Measurements from ENCODE around the gene PSMF1. TPM values are rescaled to one million over a fixed set of nuclear protein-coding genes. Genes with fewer than 3 reads are reported as not detected.

The PSMF1 gene
- total RNA-seq, 1 donor from 2014 or later, result 142 TPM

DNA sequence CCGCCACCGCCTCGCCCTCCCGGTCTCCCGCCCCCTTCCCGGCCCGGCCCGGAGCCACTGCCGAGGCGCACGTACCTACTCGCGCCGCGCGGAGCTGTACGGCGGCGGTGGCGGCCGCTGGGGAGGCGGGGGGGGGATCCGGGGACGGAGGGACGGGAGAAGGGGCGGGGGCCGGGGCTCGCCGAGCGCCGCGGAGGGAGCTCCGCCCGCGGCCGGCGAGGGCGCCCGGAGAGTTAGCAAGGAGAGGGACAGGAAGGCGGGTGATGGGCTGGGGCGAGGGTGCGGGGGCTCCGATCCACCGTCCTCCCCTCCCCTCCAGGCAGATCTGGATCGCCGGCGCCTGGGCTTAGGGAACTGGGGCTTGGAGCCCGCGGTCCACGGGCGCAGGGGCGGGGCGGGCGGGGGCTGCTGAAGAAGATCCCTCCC is 66.9 kb downstream of the PSMF1 start:
- H3K9me3 Mint-ChIP-seq, result no peaks in the 10 kb centered on the region
- no peak overlapping the region for H3K27ac Mint-ChIP-seq
- TF ChIP-seq, protein P1, sequence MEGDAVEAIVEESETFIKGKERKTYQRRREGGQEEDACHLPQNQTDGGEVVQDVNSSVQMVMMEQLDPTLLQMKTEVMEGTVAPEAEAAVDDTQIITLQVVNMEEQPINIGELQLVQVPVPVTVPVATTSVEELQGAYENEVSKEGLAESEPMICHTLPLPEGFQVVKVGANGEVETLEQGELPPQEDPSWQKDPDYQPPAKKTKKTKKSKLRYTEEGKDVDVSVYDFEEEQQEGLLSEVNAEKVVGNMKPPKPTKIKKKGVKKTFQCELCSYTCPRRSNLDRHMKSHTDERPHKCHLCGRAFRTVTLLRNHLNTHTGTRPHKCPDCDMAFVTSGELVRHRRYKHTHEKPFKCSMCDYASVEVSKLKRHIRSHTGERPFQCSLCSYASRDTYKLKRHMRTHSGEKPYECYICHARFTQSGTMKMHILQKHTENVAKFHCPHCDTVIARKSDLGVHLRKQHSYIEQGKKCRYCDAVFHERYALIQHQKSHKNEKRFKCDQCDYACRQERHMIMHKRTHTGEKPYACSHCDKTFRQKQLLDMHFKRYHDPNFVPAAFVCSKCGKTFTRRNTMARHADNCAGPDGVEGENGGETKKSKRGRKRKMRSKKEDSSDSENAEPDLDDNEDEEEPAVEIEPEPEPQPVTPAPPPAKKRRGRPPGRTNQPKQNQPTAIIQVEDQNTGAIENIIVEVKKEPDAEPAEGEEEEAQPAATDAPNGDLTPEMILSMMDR (conservative IDR thresholded peaks at IDR 0.05), result no peak
- no peak overlapping the region for H3K4me3 Mint-ChIP-seq
- DNase-seq (ENCODE audit: extremely low spot score, unreplicated experiment), result no peak
- H3K4me1 Mint-ChIP-seq (ENCODE audit: unreplicated experiment), result no peaks in the 10 kb centered on the region
- H3K27me3 Mint-ChIP-seq, result peaks cover 52% of the 10 kb centered on the region
- H3K36me3 Mint-ChIP-seq, result no peaks in the 10 kb centered on the region

GRCh38 chr20:1185790-1186334 is 67.5 kb downstream of the PSMF1 start:
- no peaks in the 10 kb centered on the region for H3K4me1 Mint-ChIP-seq (ENCODE audit: unreplicated experiment)
- H3K27me3 Mint-ChIP-seq, result peaks cover 58% of the 10 kb centered on the region
- TF ChIP-seq, protein P1 (conservative IDR thresholded peaks at IDR 0.05), result peak; percentile 82
- peak overlapping the region; percentile 85 for H3K4me3 Mint-ChIP-seq
- no peak for DNase-seq (ENCODE audit: extremely low spot score, unreplicated experiment)
- no peak overlapping the region for H3K27ac Mint-ChIP-seq
- no peaks in the 10 kb centered on the region for H3K9me3 Mint-ChIP-seq
- no peaks in the 10 kb centered on the region for H3K36me3 Mint-ChIP-seq

- Mint-ChIP-seq H3K36me3 (no peaks in the 10 kb centered on the region), H3K4me3 (peak overlapping the region; percentile 85), H3K9me3 (no peaks in the 10 kb centered on the region), H3K27me3 (peaks cover 59% of the 10 kb centered on the region), H3K27ac (no peak overlapping the region), H3K4me1 (ENCODE audit: unreplicated experiment) (no peaks in the 10 kb centered on the region)
- DNase-seq (ENCODE audit: extremely low spot score, unreplicated experiment), result no peak
- TF ChIP-seq, protein P1 (conservative IDR thresholded peaks at IDR 0.05), result no peak
Measured at GRCh38 chr20:1186367-1186991, 68.1 kb downstream of the PSMF1 start.

- Mint-ChIP-seq H3K27ac (no peak overlapping the region), H3K36me3 (no peaks in the 10 kb centered on the region), H3K9me3 (no peaks in the 10 kb centered on the region), H3K4me1 (ENCODE audit: unreplicated experiment) (no peaks in the 10 kb centered on the region), H3K4me3 (no peak overlapping the region), H3K27me3 (peaks cover 50% of the 10 kb centered on the region)
- TF ChIP-seq, protein P1 (conservative IDR thresholded peaks at IDR 0.05), result no peak
- DNase-seq (ENCODE audit: extremely low spot score, unreplicated experiment), result no peak
Measured at GRCh38 chr20:1187605-1188171, 69.3 kb downstream of the PSMF1 start.

- peaks cover 43% of the 10 kb centered on the region for H3K27me3 Mint-ChIP-seq
Measured at GRCh38 chr20:1188347-1188746, 69.9 kb downstream of the PSMF1 start.

More at GRCh38 chr20:1188347-1188746, 69.9 kb downstream of the PSMF1 start:
- H3K36me3 Mint-ChIP-seq, result no peaks in the 10 kb centered on the region
- no peak overlapping the region for H3K27ac Mint-ChIP-seq
- no peaks in the 10 kb centered on the region for H3K4me1 Mint-ChIP-seq (ENCODE audit: unreplicated experiment)
- TF ChIP-seq, protein P1 (conservative IDR thresholded peaks at IDR 0.05), result no peak
- no peak overlapping the region for H3K4me3 Mint-ChIP-seq
- H3K9me3 Mint-ChIP-seq, result no peaks in the 10 kb centered on the region
- DNase-seq (ENCODE audit: extremely low spot score, unreplicated experiment), result no peak
